KMS-11 (cell line): Measurements from ENCODE around the gene TMEM202.

Experiments
- H2AFZ ChIP-seq: fragments of 200-600 bp; sonication (generic); 2 replicates; pipeline ENCODE4 v1.6.1; 2016; ENCODE audit warnings: antibody characterized with exemption, mixed run types, low read depth
- H3K27ac ChIP-seq: fragments of 200-600 bp; sonication (generic); 2 replicates; pipeline ENCODE4 v1.6.1; 2016; ENCODE audit warnings: mild to moderate bottlenecking, mixed run types
- H3K27me3 ChIP-seq: fragments of 200-600 bp; sonication (generic); 2 replicates; pipeline ENCODE4 v1.6.1; 2017; ENCODE audit warnings: mild to moderate bottlenecking, low read depth, mixed run types, moderate library complexity; ENCODE audit not compliant: insufficient read depth
- H3K36me3 ChIP-seq: fragments of 200-600 bp; sonication (generic); 2 replicates; pipeline ENCODE4 v1.6.1; 2017; ENCODE audit warnings: mild to moderate bottlenecking, mixed run types; ENCODE audit not compliant: insufficient read depth
- H3K4me1 ChIP-seq: fragments of 200-600 bp; sonication (generic); 2 replicates; pipeline ENCODE4 v1.6.1; 2016; ENCODE audit warnings: mild to moderate bottlenecking, low read depth, mixed run types; ENCODE audit not compliant: poor library complexity, severe bottlenecking
- H3K4me2 ChIP-seq: fragments of 200-600 bp; sonication (generic); 2 replicates; pipeline ENCODE4 v1.7.0; 2016; ENCODE audit warnings: mild to moderate bottlenecking, mixed run types
- H3K4me3 ChIP-seq: fragments of 200-600 bp; sonication (generic); IDR thresholded peaks from 2 replicates; pipeline ENCODE4 v1.6.1; 2017; ENCODE audit warnings: low read depth, low read length, mixed read lengths; ENCODE audit not compliant: insufficient read depth
- H3K79me2 ChIP-seq: fragments of 200-600 bp; sonication (generic); 2 replicates; pipeline ENCODE4 v1.6.1; 2016; ENCODE audit warnings: low read depth, mixed run types; ENCODE audit not compliant: insufficient read depth
- H3K9ac ChIP-seq: fragments of 200-600 bp; sonication (generic); 2 replicates; pipeline ENCODE4 v1.6.1; 2016; ENCODE audit warnings: mild to moderate bottlenecking, mixed run types
- H4K20me1 ChIP-seq: fragments of 200-600 bp; sonication (generic); 2 replicates; pipeline ENCODE4 v1.6.1; 2016; ENCODE audit warnings: mild to moderate bottlenecking, mixed run types; ENCODE audit not compliant: insufficient read depth
- CTCF ChIP-seq: fragments of 200-600 bp; sonication (generic); conservative IDR thresholded peaks from 2 replicates; pipeline ENCODE4 v1.6.1; 2017; ENCODE audit warnings: low read depth, mild to moderate bottlenecking, antibody characterized with exemption, low read length, moderate library complexity, mixed read lengths

Gene TMEM202

GRCh38 chr15:72397796-72398588 lies at the start of gene TMEM202:
Gene TMEM202, plus strand, starts transcription at chr15:72398305. Its CDS starts 22 bp downstream, at chr15:72398327.
- no peak within 1 kb of the TSS for H3K9ac ChIP-seq

GRCh38 chr15:72353266-72353665 lies 44.8 kb upstream of the TMEM202 start:
- H3K4me1 ChIP-seq: no peaks in the 10 kb centered on the region
- H3K4me2 ChIP-seq: no peak overlapping the region
- H4K20me1 ChIP-seq: no peaks in the 10 kb centered on the region
- TF ChIP-seq CTCF: no peak
- H3K9ac ChIP-seq: no peak overlapping the region
- H3K79me2 ChIP-seq: no peaks in the 10 kb centered on the region
- no peak overlapping the region for H3K27ac ChIP-seq
- H2AFZ ChIP-seq: no peak overlapping the region
- H3K27me3 ChIP-seq: no peaks in the 10 kb centered on the region
- H3K4me3 ChIP-seq: no peak overlapping the region
- 0 out of 2 replicates have a peak, but pooled peaks cover 3% of the 10 kb centered on the region for H3K36me3 ChIP-seq

More at GRCh38 chr15:72397796-72398588, at the start of gene TMEM202:
- no peaks in the 10 kb centered on the region for H4K20me1 ChIP-seq
- H3K27me3 ChIP-seq: no peaks in the 10 kb centered on the region
- no peak for TF ChIP-seq CTCF
- H3K79me2 ChIP-seq: no peaks in the 10 kb centered on the region
- no peaks in the 10 kb centered on the region for H3K36me3 ChIP-seq
- H3K4me1 ChIP-seq: no peaks in the 10 kb centered on the region
- H3K4me2 ChIP-seq: no peak within 1 kb of the TSS
- no peak within 1 kb of the TSS for H3K4me3 ChIP-seq
- no peak within 1 kb of the TSS for H2AFZ ChIP-seq
- H3K27ac ChIP-seq: no peak within 1 kb of the TSS

GRCh38 chr15:72354496-72354895 lies 43.6 kb upstream of the TMEM202 start:
- Histone ChIP-seq H3K36me3 (0 out of 2 replicates have a peak, but pooled peaks cover 3% of the 10 kb centered on the region), H3K4me2 (no peak overlapping the region), H3K27me3 (no peaks in the 10 kb centered on the region), H3K4me3 (no peak overlapping the region), H3K79me2 (no peaks in the 10 kb centered on the region), H3K4me1 (no peaks in the 10 kb centered on the region), H2AFZ (no peak overlapping the region), H3K27ac (no peak overlapping the region), H4K20me1 (no peaks in the 10 kb centered on the region), H3K9ac (no peak overlapping the region)
- no peak for TF ChIP-seq CTCF

GRCh38 chr15:72358121-72358520 lies 40.0 kb upstream of the TMEM202 start:
- no peak overlapping the region for H3K27ac ChIP-seq
- no peaks in the 10 kb centered on the region for H4K20me1 ChIP-seq
- no peak overlapping the region for H2AFZ ChIP-seq
- no peaks in the 10 kb centered on the region for H3K27me3 ChIP-seq
- 0 out of 2 replicates have a peak, but pooled peaks cover under 1% of the 10 kb centered on the region for H3K36me3 ChIP-seq
- H3K4me2 ChIP-seq: no peak overlapping the region
- H3K4me3 ChIP-seq: no peak overlapping the region
- TF ChIP-seq CTCF: no peak
- no peaks in the 10 kb centered on the region for H3K79me2 ChIP-seq
- H3K9ac ChIP-seq: no peak overlapping the region
- no peaks in the 10 kb centered on the region for H3K4me1 ChIP-seq
